WERI-Rb-1 (cell line): ENCODE data around the gene NCF4.

Source experiments
- DNase-seq: peaks from one replicate; pipeline ENCODE4 v3.0.0-alpha.2; 2020
- H3K27ac ChIP-seq: fragments of 250-450 bp; sonication (Bioruptor Pico); 2 replicates; pipeline ENCODE4 v1.5.1; 2020; ENCODE audit warnings: mild to moderate bottlenecking, moderate library complexity
- H3K27me3 ChIP-seq: fragments of 250-450 bp; sonication (Bioruptor Pico); 2 replicates; pipeline ENCODE4 v1.5.1; 2021; ENCODE audit warnings: mild to moderate bottlenecking, low read depth, moderate library complexity; ENCODE audit not compliant: insufficient read depth, severe bottlenecking
- H3K36me3 ChIP-seq: fragments of 250-450 bp; sonication (Bioruptor Pico); 2 replicates; pipeline ENCODE4 v1.5.1; 2020; ENCODE audit warnings: mild to moderate bottlenecking, moderate library complexity
- H3K4me3 ChIP-seq: 2 replicates; pipeline ENCODE4 v1.5.1; 2011; ENCODE audit warnings: low read depth, mild to moderate bottlenecking, control low read depth, low read length
- H3K9me3 ChIP-seq: fragments of 250-450 bp; sonication (Bioruptor Pico); 2 replicates; pipeline ENCODE4 v1.5.1; 2021; ENCODE audit warnings: mild to moderate bottlenecking, moderate library complexity; ENCODE audit not compliant: severe bottlenecking
- CTCF ChIP-seq: IDR thresholded peaks from 2 replicates; pipeline ENCODE4 v1.5.1; 2011; ENCODE audit warnings: low read depth, mild to moderate bottlenecking, control low read depth, inconsistent platforms, low read length

Gene NCF4

GRCh38 chr22:36823186-36823839 lies 37.5 kb upstream of the NCF4 start:
- Histone ChIP-seq H3K27ac (no peak overlapping the region), H3K9me3 (no peaks in the 10 kb centered on the region), H3K27me3 (peaks cover 32% of the 10 kb centered on the region), H3K36me3 (no peaks in the 10 kb centered on the region), H3K4me3 (no peak overlapping the region)
- no peak for TF ChIP-seq CTCF
- no peak for DNase-seq

GRCh38 chr22:36824655-36825054 lies 36.2 kb upstream of the NCF4 start:
- H3K27ac ChIP-seq, result no peak overlapping the region
- TF ChIP-seq CTCF, result no peak
- no peaks in the 10 kb centered on the region for H3K9me3 ChIP-seq
- H3K27me3 ChIP-seq, result peaks cover 19% of the 10 kb centered on the region
- DNase-seq, result no peak
- H3K4me3 ChIP-seq, result no peak overlapping the region
- H3K36me3 ChIP-seq, result no peaks in the 10 kb centered on the region

- H3K9me3 ChIP-seq, result no peaks in the 10 kb centered on the region
- H3K4me3 ChIP-seq, result no peak overlapping the region
- TF ChIP-seq CTCF, result no peak
- peaks cover 9% of the 10 kb centered on the region for H3K27me3 ChIP-seq
- DNase-seq, result no peak
- H3K27ac ChIP-seq, result no peak overlapping the region
- no peaks in the 10 kb centered on the region for H3K36me3 ChIP-seq
Measured at GRCh38 chr22:36826262-36826661, 34.5 kb upstream of the NCF4 start.

- no peak for TF ChIP-seq CTCF
- Histone ChIP-seq H3K27ac (no peak overlapping the region), H3K4me3 (no peak overlapping the region), H3K27me3 (peaks cover 8% of the 10 kb centered on the region), H3K9me3 (peaks cover 2% of the 10 kb centered on the region), H3K36me3 (no peaks in the 10 kb centered on the region)
- no peak for DNase-seq
Measured at GRCh38 chr22:36828815-36829214, 32.0 kb upstream of the NCF4 start.

DNA sequence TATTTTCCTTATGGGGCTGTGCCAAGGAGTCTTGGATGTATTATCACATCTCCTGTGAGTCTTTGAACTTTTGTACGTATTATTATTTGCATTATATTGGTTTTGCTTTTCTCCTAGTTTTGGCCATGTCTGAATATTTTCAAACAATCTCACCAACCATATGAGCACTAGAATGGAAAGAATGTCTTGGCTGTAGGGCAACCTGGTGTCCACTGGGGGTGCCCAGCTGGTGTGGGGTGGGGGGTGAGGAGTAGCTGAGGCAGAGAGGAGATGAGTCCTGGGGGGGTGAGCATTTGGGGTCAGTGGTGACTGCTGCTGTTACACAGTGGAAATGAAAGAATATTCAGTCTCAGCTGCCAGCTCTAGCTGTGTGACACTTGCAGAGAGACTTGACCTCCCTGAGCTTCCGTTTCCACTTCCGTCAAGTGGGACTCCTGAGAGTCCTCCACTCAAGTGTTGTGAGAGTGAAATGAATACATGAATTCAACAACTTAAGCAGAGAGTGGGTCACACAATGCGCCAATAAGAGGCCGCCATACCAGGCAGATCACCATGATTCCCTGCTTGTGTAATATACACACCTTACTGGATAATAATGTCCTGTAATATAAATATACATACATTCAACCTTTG lies 31.3 kb upstream of the NCF4 start:
- H3K36me3 ChIP-seq, result no peaks in the 10 kb centered on the region
- no peak overlapping the region for H3K27ac ChIP-seq
- peaks cover 12% of the 10 kb centered on the region for H3K27me3 ChIP-seq
- TF ChIP-seq CTCF, result no peak
- peaks cover 2% of the 10 kb centered on the region for H3K9me3 ChIP-seq
- no peak for DNase-seq
- no peak overlapping the region for H3K4me3 ChIP-seq

DNA sequence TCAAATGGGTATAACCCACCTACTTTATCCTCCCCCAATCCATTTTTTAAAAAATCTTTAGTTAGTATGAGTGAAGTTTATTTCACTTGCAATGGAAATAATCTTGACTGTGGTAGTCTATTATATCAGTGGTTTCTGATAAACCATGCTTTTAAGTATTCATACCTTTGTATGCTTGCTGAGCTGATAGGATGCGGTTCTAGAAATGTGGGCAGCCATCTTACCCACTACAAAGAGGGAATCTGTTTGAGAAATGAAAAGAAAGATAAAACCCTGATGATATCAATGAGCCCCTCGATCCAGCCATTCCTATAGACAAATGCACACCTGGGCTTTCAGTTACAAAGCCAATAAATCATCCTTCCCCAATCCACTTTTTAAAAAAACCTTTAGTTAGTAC lies 30.2 kb upstream of the NCF4 start:
- peaks cover 2% of the 10 kb centered on the region for H3K9me3 ChIP-seq
- no peak for TF ChIP-seq CTCF
- H3K4me3 ChIP-seq, result no peak overlapping the region
- no peaks in the 10 kb centered on the region for H3K36me3 ChIP-seq
- H3K27me3 ChIP-seq, result peaks cover 16% of the 10 kb centered on the region
- no peak overlapping the region for H3K27ac ChIP-seq
- DNase-seq, result no peak
